Loucy (cell line): ENCODE data around the gene RUNDC3A.

ENCODE experiments used
- H2AFZ ChIP-seq: fragments of 200-600 bp; sonication (generic); 2 replicates; pipeline ENCODE4 v1.6.0; 2016; ENCODE audit warnings: antibody characterized with exemption, mild to moderate bottlenecking, low read length, moderate library complexity
- H3F3A ChIP-seq: fragments of 200-600 bp; 2 replicates; pipeline ENCODE4 v1.6.0; 2016; ENCODE audit warnings: antibody characterized with exemption, low read depth, mild to moderate bottlenecking
- H3K27me3 ChIP-seq: fragments of 200-600 bp; sonication (generic); 2 replicates; pipeline ENCODE4 v1.6.1; 2014; ENCODE audit warnings: low read length, mild to moderate bottlenecking; ENCODE audit not compliant: insufficient read depth, poor library complexity, severe bottlenecking
- H3K36me3 ChIP-seq: fragments of 200-600 bp; sonication (generic); 2 replicates; pipeline ENCODE4 v1.6.1; 2016; ENCODE audit warnings: low read length; ENCODE audit not compliant: insufficient read depth
- H3K4me1 ChIP-seq: fragments of 200-600 bp; sonication (generic); 2 replicates; pipeline ENCODE4 v1.5.1; 2014; ENCODE audit warnings: low read length, mild to moderate bottlenecking; ENCODE audit not compliant: insufficient read depth, poor library complexity, severe bottlenecking
- H3K4me2 ChIP-seq: fragments of 200-600 bp; sonication (generic); 2 replicates; pipeline ENCODE4 v1.6.0; 2014; ENCODE audit warnings: antibody characterized with exemption, low read length, low read depth, mild to moderate bottlenecking; ENCODE audit not compliant: poor library complexity, severe bottlenecking
- H3K4me3 ChIP-seq: fragments of 200-600 bp; sonication (generic); 2 replicates; pipeline ENCODE4 v1.5.1; 2014; ENCODE audit warnings: low read length, mild to moderate bottlenecking, mixed read lengths; ENCODE audit not compliant: poor library complexity, severe bottlenecking
- H3K79me2 ChIP-seq: fragments of 200-600 bp; sonication (generic); 2 replicates; pipeline ENCODE4 v1.6.1; 2014; ENCODE audit warnings: low read length; ENCODE audit not compliant: insufficient read depth
- H3K9ac ChIP-seq: fragments of 200-600 bp; sonication (generic); 2 replicates; pipeline ENCODE4 v1.6.0; 2014; ENCODE audit warnings: mild to moderate bottlenecking, low read depth, low read length, moderate library complexity; ENCODE audit not compliant: poor library complexity, severe bottlenecking
- H3K9me2 ChIP-seq: fragments of 200-600 bp; sonication (generic); replicated peaks from 2 replicates; pipeline ENCODE4 v1.6.1; 2016; ENCODE audit warnings: low read depth, low read length, mixed read lengths
- H3K9me3 ChIP-seq: fragments of 200-600 bp; sonication (generic); 2 replicates; pipeline ENCODE4 v1.6.1; 2014; ENCODE audit warnings: mild to moderate bottlenecking, antibody characterized with exemption, low read length, low read depth; ENCODE audit not compliant: insufficient read depth
- H4K20me1 ChIP-seq: fragments of 200-600 bp; sonication (generic); 2 replicates; pipeline ENCODE4 v1.6.0; 2014; ENCODE audit warnings: antibody characterized with exemption, low read length, mild to moderate bottlenecking; ENCODE audit not compliant: insufficient read depth, poor library complexity, severe bottlenecking
- CTCF ChIP-seq: fragments of 200-600 bp; sonication (generic); conservative IDR thresholded peaks from 2 replicates; pipeline ENCODE4 v1.5.1; 2014; ENCODE audit warnings: mild to moderate bottlenecking, antibody characterized with exemption, low read length
- EZH2phosphoT487 ChIP-seq: fragments of 200-600 bp; IDR thresholded peaks from 2 replicates; pipeline ENCODE4 v1.6.1; 2018; ENCODE audit warnings: antibody characterized with exemption, mild to moderate bottlenecking, moderate library complexity, borderline replicate concordance

The RUNDC3A gene

GRCh38 chr17:44323359-44324091 is 15.1 kb downstream of the RUNDC3A start:
- H3F3A ChIP-seq: no peaks in the 10 kb centered on the region
- peak overlapping the region; percentile 77 for H3K4me3 ChIP-seq
- TF ChIP-seq EZH2phosphoT487: no peak
- TF ChIP-seq CTCF: no peak
- H4K20me1 ChIP-seq: no peaks in the 10 kb centered on the region
- H3K4me1 ChIP-seq: peaks cover 8% of the 10 kb centered on the region
- H3K9ac ChIP-seq: peak overlapping the region; percentile 77
- no peak overlapping the region for H2AFZ ChIP-seq
- no peaks in the 10 kb centered on the region for H3K27me3 ChIP-seq
- H3K9me2 ChIP-seq: no peaks in the 10 kb centered on the region
- H3K79me2 ChIP-seq: peaks cover 12% of the 10 kb centered on the region
- peak overlapping the region; percentile 95 for H3K4me2 ChIP-seq
- no peaks in the 10 kb centered on the region for H3K9me3 ChIP-seq
- H3K36me3 ChIP-seq: peaks cover 9% of the 10 kb centered on the region; the same call in 1 of the 2 replicates

DNA sequence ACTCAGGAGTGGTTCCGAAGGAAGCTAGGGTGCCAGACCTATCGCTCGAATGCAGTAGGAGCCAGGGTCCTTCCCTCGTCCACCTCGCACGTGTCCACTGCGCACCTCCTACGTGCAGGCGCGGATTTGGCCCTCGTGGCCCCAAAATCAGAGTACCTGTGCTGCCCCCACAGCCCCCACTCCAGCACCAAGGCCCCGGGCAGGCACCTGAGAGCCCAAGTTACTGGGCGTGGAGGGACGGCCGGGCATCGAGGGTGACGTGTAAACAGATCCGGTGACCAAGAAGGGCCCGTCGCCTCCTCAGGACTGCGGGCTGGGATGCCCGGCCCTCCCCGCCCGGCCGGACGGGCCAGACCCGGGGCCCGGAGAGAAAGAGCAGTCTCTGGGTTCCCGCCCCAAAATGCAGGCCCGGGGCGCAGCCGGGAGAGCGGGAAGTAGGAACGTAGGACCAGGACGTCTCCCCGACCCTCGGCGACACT is 15.7 kb downstream of the RUNDC3A start:
- TF ChIP-seq CTCF (no peak), EZH2phosphoT487 (no peak)
- no peaks in the 10 kb centered on the region for H3F3A ChIP-seq
- no peaks in the 10 kb centered on the region for H3K9me2 ChIP-seq
- H3K4me1 ChIP-seq: peaks cover 8% of the 10 kb centered on the region
- H3K9ac ChIP-seq: peak overlapping the region; percentile 77
- no peaks in the 10 kb centered on the region for H3K27me3 ChIP-seq
- H3K79me2 ChIP-seq: peaks cover 12% of the 10 kb centered on the region
- H3K4me3 ChIP-seq: peak overlapping the region; percentile 77
- H3K4me2 ChIP-seq: peak overlapping the region; percentile 95
- no peaks in the 10 kb centered on the region for H4K20me1 ChIP-seq
- peak overlapping the region; percentile 58; the same call in 1 of the 2 replicates for H2AFZ ChIP-seq
- no peaks in the 10 kb centered on the region for H3K9me3 ChIP-seq
- peaks cover 9% of the 10 kb centered on the region; the same call in 1 of the 2 replicates for H3K36me3 ChIP-seq

DNA sequence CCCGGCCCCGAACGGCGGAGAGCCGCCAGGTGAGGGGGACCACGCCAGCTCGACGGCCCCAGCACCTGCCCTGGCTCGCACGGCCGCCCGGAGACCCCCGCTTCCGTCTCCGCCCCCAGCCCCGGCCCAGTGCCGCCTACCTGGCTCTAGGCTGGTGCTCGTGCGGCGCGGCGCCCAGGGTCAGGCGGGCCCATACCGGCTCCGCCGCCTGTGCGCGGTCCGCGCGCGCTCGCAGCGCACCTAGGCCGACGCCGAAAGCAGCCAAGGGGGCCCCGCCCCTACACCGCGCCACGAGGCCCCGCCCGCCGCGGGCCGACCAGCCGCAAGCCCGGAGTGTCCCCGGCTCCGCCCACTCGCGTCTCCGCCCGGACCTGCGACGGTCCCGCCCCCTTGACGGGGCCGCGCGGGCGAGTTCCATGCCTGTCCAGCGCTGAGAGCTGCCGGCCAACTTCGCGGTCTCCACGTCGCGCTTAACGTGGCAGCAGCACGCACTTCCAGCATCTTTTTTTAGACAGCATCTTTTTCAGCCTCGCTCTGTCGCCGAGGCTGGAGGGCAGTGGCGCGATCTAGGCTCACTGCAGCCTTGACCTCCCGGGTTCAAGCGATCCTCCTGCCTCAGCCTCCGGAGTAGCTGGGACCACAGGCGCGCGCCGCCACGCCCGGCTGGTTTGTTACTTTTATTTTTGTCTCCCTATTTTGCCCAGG is 16.3 kb downstream of the RUNDC3A start, which contains the start of gene SLC25A39:
TSS of gene SLC25A39 (minus strand) at position 253 of the 705 bp plus-strand sequence. CDS start 1,261 bp downstream, outside the sequence.
- Histone ChIP-seq H3F3A (no peaks in the 10 kb centered on the region), H3K4me1 (peaks cover 8% of the 10 kb centered on the region), H3K9me3 (no peaks in the 10 kb centered on the region), H3K9me2 (no peaks in the 10 kb centered on the region), H2AFZ (peak within 1 kb of the TSS; percentile 93), H3K36me3 (peaks cover 9% of the 10 kb centered on the region; the same call in 1 of the 2 replicates), H3K9ac (peak within 1 kb of the TSS; percentile 77), H3K4me2 (peak within 1 kb of the TSS; percentile 95), H3K79me2 (peaks cover 12% of the 10 kb centered on the region), H3K4me3 (peak within 1 kb of the TSS; percentile 77), H4K20me1 (no peaks in the 10 kb centered on the region), H3K27me3 (no peaks in the 10 kb centered on the region)
- TF ChIP-seq CTCF (no peak), EZH2phosphoT487 (no peak)
